Body of pancreas (tissue), 4 donors: Measurements from ENCODE around the gene GTPBP3. TPM values are rescaled to one million over a fixed set of nuclear protein-coding genes. Genes with fewer than 3 reads are reported as not detected.

Experiments used
- ATAC-seq: fragments of 150-250 bp; one replicate; pipeline ENCODE4 v1.9.1; 2016
- DNase-seq, 4 donors: peaks; one replicate each; pipeline ENCODE4 v3.0.0-alpha.2; 2019
- H3K27ac ChIP-seq, 4 donors: fragments of 200-600 bp; sonication (generic); 1 replicate in 3 of 4; 2 replicates in 1 of 4; pipeline versions ENCODE4 v1.5.1 to v1.6.1; 2016 to 2019; ENCODE audit warnings: mild to moderate bottlenecking in 1 of 4, mixed read lengths in 1 of 4, moderate library complexity in 1 of 4
- H3K27me3 ChIP-seq, 2 donors: fragments of 200-600 bp; sonication (generic); one replicate each; pipeline ENCODE4 v1.6.0; 2016; ENCODE audit warnings: mild to moderate bottlenecking in 1 of 2
- H3K36me3 ChIP-seq, 2 donors: fragments of 200-600 bp; sonication (generic); replicated peaks in 1 of 2; 2 replicates each; pipeline ENCODE4 v1.5.1; 2016; ENCODE audit warnings: low read depth in 2 of 2; ENCODE audit not compliant: insufficient read depth in 1 of 2
- H3K4me1 ChIP-seq: fragments of 200-600 bp; sonication (generic); one replicate; pipeline ENCODE4 v1.6.0; 2016
- H3K4me3 ChIP-seq, 2 donors: fragments of 200-600 bp; sonication (generic); 1 replicate in 1 of 2; 2 replicates in 1 of 2; pipeline ENCODE4 v1.5.1; 2016 to 2019
- H3K9me3 ChIP-seq, 3 donors: fragments of 200-600 bp; sonication (generic); 1 replicate in 2 of 3; 2 replicates in 1 of 3; pipeline ENCODE4 v1.5.1; 2016
- CTCF ChIP-seq, 7 experiments: fragments of 450-650 bp in 4 of 7; fragments of 200-600 bp in 3 of 7; sonication (generic) in 3 of 7; IDR thresholded peaks; one replicate each; pipeline ENCODE4 v1.5.1; 2016 to 2019; ENCODE audit warnings: antibody characterized with exemption in 7 of 7
- POLR2A ChIP-seq, 3 donors: fragments of 450-650 bp; IDR thresholded peaks; one replicate each; pipeline ENCODE4 v1.6.1; 2016; ENCODE audit warnings: antibody characterized with exemption in 3 of 3, mild to moderate bottlenecking in 2 of 3
- WGBS, 2 donors: methylation state at CpG; one replicate each; pipeline ENCODE4 v1.1.5; 2017; 5-methylcytosine and 5-hydroxymethylcytosine counted together
- intact Hi-C: fragments of 100-400 bp; cut with DNase I; formaldehyde crosslinking; loops from one replicate; pipeline ENCODE4 v1.15.1; 2023
- total RNA-seq, 2 donors: library from RNA; depleted of rRNA; stranded (reverse); fragments of >200 nt; gene quantifications; one replicate each; pipeline ENCODE4 v1.1.0, GENCODE V29; 2016

The GTPBP3 gene
- total RNA-seq, 2 donors from 2014 or later = 13.7 to 127 TPM

DNA sequence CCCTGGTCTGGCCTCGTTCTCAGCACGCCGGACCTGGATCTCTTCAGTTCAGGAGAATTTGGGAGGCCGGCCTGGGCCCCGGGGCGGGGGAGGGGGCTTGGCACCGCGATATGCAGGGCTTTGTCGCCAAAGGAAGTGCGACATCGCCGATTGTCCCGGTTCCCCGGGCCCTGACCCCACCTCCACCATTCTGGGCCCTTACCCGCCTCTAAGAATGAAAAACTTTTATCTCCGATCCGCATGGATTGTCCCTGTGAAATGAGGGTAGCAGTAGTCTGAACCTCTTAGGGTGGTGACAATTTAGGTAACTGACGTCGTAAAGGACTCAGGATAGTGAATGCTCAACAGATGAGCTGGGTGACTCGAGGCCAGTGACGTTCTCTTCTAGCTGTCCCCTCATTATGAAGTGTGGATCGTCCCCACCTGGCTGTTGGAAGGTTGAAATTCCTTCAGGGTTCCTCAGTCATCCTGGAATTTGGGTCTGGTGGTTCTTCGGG lies 27.3 kb upstream of the GTPBP3 start:
- ATAC-seq (no peak), DNase-seq (no peak)
- peaks cover 0 to 4% of the 10 kb centered on the region in 2 donors for H3K36me3 ChIP-seq
- H3K4me1 ChIP-seq = peaks cover 52% of the 10 kb centered on the region
- TF ChIP-seq POLR2A (IDR thresholded peaks at IDR 0.05) (no peak), CTCF (IDR thresholded peaks at IDR 0.05) (no peak)
- H3K9me3 ChIP-seq = no peaks in the 10 kb centered on the region
- peak overlapping the region in 3 of 4 donors; percentile 39 to 76 (median 68) for H3K27ac ChIP-seq
- intact Hi-C loops = no loop called here
- H3K4me3 ChIP-seq = peak overlapping the region; percentile 57 to 90
- H3K27me3 ChIP-seq = no peaks in the 10 kb centered on the region
- WGBS, 2 donors = 6 to 7% methylated on average over 5 to 23 of the region's 23 CpGs

DNA sequence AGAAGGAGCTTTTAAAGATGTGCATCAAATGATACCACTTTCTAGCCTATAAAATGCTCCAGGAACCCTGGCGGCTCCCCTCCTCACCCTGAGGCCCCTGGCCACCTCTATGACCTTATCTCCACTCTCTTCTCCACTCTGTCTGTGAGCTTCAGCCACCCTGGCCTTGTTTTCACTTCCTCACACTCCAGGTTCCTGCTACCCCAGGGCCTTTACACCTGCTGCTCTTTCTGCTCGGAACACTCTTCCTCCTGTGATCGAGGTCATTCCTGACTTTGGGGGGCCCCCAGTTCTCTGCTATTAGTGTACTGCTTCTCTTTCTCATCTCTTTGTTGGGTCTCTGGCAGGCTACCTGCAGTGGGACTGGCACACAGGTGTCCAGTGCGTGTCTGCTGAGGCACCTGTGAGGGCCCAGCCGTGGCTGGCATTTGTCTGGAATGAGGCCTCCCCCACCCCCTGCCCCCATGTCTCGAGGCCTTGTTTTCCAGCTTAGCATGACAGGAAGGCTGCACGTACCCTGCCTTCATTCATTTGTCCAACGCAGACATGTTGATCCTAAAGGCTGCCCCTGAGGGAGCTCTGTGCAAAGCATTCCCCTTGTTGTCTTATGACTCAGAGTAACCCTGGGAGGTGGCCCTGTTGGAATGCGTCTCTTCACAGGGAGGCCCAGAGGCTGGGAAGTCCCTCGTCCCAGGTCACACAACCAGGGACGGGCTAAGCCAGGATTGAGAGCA lies 25.7 kb upstream of the GTPBP3 start:
- H3K4me1 ChIP-seq = peaks cover 41% of the 10 kb centered on the region
- intact Hi-C loops = no loop called here
- H3K27ac ChIP-seq = peak overlapping the region in 2 of 4 donors; percentile 61 to 70
- TF ChIP-seq CTCF (IDR thresholded peaks at IDR 0.05) (no peak), POLR2A (IDR thresholded peaks at IDR 0.05) (no peak)
- peaks cover 0 to 4% of the 10 kb centered on the region in 2 donors for H3K36me3 ChIP-seq
- ATAC-seq = peak; percentile 18
- H3K9me3 ChIP-seq = no peaks in the 10 kb centered on the region
- WGBS, 2 donors = 63 to 70% methylated on average over 10 to 11 of the region's 11 CpGs
- no peaks in the 10 kb centered on the region for H3K27me3 ChIP-seq
- H3K4me3 ChIP-seq = no peak overlapping the region
- DNase-seq = peak in 2 of 4 donors; percentile 16 to 45

DNA sequence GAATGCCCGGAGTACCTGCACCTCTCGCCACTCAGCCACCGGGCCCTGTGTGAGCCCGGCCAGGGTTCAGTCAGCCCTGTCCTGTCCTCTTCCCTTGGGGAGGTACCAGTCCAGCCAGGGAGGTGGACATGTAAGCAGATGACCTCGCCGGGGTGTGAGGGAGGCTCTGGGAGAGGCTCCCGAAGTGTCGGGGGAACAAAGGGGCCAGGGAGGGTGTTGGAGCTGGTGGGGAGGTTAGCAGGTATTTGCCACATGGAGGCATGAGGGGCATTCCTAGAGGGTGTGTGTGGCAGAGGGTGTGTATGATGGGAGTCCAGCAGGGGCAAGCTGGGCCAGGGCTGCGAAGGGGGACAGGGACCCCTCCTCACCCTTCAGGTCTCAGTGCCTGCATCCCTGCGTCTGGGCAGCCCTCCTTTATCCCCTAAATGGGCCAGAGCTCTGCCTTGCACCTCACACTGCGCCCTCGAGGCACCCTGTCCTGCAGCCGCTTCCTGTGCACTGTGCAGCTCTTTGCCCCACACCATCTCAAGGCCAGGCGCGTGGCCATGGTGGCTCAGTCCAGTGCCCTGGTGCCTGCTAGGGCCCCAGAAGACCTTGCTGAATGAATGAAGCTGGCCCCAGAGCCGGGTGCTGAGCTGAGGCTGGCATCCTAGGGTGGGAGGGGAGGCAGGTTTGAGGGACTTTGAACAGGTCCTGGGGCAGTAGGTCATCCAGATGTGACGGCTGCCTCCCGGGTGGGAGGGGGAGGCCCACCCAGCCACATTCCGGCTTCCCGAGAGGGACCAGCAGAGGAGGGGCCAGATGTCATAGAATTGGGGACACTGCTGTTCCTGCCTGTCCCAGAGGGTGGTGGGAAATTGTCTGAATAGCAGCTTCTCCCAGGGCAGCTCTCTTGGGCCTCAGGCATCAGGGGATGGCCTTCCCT lies 24.9 kb upstream of the GTPBP3 start:
- WGBS, 2 donors = 79 to 82% methylated on average over 10 to 20 of the region's 20 CpGs
- ATAC-seq (no peak), DNase-seq (no peak)
- Histone ChIP-seq H3K27me3 (no peaks in the 10 kb centered on the region), H3K4me1 (peaks cover 34% of the 10 kb centered on the region), H3K4me3 (no peak overlapping the region), H3K9me3 (no peaks in the 10 kb centered on the region), H3K27ac (peak overlapping the region in 2 of 4 donors; percentile 61 to 70), H3K36me3 (peaks cover 0 to 4% of the 10 kb centered on the region in 2 donors)
- TF ChIP-seq CTCF (IDR thresholded peaks at IDR 0.05) (no peak), POLR2A (IDR thresholded peaks at IDR 0.05) (peak in 2 of 3 donors; percentile 26 to 38)
- intact Hi-C loops = no loop called here

GRCh38 chr19:17314007-17314593 lies 23.3 kb upstream of the GTPBP3 start:
- intact Hi-C loops = no loop called here
- H3K36me3 ChIP-seq = peaks cover 0 to 4% of the 10 kb centered on the region in 2 donors
- DNase-seq (no peak), ATAC-seq (no peak)
- no peaks in the 10 kb centered on the region for H3K9me3 ChIP-seq
- no peak overlapping the region for H3K27ac ChIP-seq
- H3K4me1 ChIP-seq = peaks cover 29% of the 10 kb centered on the region
- H3K4me3 ChIP-seq = no peak overlapping the region
- no peak for TF ChIP-seq POLR2A (IDR thresholded peaks at IDR 0.05)
- no peak for TF ChIP-seq CTCF (IDR thresholded peaks at IDR 0.05)
- 82 to 91% methylated on average over 15 to 19 of the region's 19 CpGs for WGBS, 2 donors
- H3K27me3 ChIP-seq = no peaks in the 10 kb centered on the region
